OCI-LY7 (cell line): Measurements from ENCODE around the gene OTUD7B.
"Not testable (repeated sequence)": the region's sequence is repeated elsewhere in the genome, so short reads cannot be mapped to it uniquely, and the experiment has no call there.

Experiments
- CTCF ChIP-seq: fragments of 200-600 bp; sonication (generic); conservative IDR thresholded peaks from 2 replicates; pipeline ENCODE4 v1.5.1; 2014; ENCODE audit warnings: mild to moderate bottlenecking, antibody characterized with exemption, low read length, moderate library complexity, mixed read lengths
- EZH2phosphoT487 ChIP-seq: fragments of 200-600 bp; sonication (generic); IDR thresholded peaks from 2 replicates; pipeline ENCODE4 v1.6.1; 2018; ENCODE audit warnings: low read depth, borderline replicate concordance, mild to moderate bottlenecking, mixed run types, antibody characterized with exemption, low read length, moderate library complexity, mixed read lengths

GRCh38 chr1:149938668-149939003 lies 71.9 kb downstream of the OTUD7B start:
- TF ChIP-seq CTCF, EZH2phosphoT487: not testable (repeated sequence)
